D721Med (cell line): ENCODE measurements around the gene OSBPL9.
"Not testable (repeated sequence)": the region's sequence is repeated elsewhere in the genome, so short reads cannot be mapped to it uniquely, and the experiment has no call there.

Source experiments
- DNase-seq: peaks from one replicate; pipeline ENCODE4 v3.0.0; 2011; ENCODE audit warnings: low spot score; ENCODE audit not compliant: insufficient read length
- FAIRE-seq: peaks from 2 replicates; lab custom pipeline; 2011; peaks lifted over from hg19 to GRCh38; lab: Jason Lieb, UNC
- TF ChIP-seq, protein P1 (sequence below): IDR thresholded peaks from 2 replicates; pipeline ENCODE4 v1.5.1; 2012; ENCODE audit warnings: mild to moderate bottlenecking, control low read depth; ENCODE audit not compliant: insufficient read depth; ENCODE audit errors: missing control alignments

OSBPL9 gene

DNA sequence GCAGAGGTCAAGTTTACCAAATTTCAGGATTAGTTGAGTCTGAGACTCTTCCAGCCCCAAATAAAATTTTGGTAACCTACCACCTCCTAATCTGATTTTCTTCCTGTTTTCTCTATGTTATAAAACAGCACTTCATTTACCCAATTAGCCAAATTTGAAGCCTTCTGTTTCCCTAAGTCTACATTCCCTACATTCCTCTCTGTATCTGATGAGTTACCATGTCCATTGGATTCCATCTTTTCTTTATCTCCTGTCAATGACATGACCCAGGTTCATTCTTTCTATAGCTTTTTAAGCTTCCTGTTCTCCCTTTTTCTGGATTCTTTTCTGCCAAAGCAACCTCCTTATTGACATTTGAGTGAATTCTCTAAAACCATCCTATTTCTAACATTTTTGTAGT is 72.8 kb downstream of the OSBPL9 start:
- no peak for FAIRE-seq
- TF ChIP-seq, protein P1, sequence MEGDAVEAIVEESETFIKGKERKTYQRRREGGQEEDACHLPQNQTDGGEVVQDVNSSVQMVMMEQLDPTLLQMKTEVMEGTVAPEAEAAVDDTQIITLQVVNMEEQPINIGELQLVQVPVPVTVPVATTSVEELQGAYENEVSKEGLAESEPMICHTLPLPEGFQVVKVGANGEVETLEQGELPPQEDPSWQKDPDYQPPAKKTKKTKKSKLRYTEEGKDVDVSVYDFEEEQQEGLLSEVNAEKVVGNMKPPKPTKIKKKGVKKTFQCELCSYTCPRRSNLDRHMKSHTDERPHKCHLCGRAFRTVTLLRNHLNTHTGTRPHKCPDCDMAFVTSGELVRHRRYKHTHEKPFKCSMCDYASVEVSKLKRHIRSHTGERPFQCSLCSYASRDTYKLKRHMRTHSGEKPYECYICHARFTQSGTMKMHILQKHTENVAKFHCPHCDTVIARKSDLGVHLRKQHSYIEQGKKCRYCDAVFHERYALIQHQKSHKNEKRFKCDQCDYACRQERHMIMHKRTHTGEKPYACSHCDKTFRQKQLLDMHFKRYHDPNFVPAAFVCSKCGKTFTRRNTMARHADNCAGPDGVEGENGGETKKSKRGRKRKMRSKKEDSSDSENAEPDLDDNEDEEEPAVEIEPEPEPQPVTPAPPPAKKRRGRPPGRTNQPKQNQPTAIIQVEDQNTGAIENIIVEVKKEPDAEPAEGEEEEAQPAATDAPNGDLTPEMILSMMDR = no peak
- no peak for DNase-seq

DNA sequence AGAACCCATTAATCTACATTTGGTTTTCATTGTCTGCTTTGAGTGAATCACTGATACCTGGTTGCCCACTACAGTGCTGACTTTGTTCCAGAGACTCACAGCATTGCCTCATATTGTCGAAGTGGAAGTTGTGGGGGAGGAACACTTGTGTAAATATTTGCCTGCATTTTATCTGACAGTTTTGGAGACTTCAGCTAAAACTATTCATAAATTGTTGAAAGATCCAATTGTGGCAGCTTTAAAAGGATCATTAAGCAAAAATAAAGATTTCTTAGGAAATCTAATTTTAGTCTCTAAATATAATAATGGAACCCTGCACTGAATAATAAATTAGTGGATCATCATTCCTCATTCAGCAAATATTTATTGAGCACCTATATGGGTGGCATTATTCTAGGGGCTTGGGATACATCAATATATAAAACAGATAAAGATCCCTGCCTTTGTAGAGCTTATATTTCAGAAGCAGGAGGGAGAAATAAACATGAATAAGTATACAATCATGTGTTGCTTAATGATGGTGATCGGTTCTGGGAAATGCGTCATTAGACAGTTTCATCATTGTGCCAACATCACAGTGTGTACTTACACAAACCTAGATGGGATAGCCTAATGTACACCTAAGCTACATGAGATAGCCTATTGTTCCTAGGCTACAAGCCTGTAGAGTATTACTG is 73.5 kb downstream of the OSBPL9 start:
- FAIRE-seq (no peak), DNase-seq (no peak)
- TF ChIP-seq, protein P1 = no peak

DNA sequence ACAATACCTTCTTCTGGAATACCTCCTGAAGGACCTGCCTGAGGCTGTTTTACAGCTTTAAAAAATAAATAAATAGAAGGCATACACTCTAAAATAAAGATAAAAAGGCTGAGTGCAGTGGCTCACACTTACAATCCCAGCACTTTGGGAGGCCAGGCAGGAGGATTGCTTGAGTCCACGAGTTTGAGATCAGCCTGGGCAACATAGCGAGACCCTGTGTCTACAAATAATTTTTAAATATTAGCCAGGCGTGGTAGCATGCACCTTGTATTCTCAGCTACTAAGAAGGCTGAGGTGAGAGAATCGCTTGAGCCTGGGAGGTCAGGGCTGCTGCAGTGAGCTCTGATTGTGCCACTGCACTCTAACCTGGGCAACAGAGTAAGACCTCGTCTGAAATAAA is 75.0 kb downstream of the OSBPL9 start:
- no peak for DNase-seq
- FAIRE-seq = no peak
- TF ChIP-seq, protein P1 = no peak

DNA sequence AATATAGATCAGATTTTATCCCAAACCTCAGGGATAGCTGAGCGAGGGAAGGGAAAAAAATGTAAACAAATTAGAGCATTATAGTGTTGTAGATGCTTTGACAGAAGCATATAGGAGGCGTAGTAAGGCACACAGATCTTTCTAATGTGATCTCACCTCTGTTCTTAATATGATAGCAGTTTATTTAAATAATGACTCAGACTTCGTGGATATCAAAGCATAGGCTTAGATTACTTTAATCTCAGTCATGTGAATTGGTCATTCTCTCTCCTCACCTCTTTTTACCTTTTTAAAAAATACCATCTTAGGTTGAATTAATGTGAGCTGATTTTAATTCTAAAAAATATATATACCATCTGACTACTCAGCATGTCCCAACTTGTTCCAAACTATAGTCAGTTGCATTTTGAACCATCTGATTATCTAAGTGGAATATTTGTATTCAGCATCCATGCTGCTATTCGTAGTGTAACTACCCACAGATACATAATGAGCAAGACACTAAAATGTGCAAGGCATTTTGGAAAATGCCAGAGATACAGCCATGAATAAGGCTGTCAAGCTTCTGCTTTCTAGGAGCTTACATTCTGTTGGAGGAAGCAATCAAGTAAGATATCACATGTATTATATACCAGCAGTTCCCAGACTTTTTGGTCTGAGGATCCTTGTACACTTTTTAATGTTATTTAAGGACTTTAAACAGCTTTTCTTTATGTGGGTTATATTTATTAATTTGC is 76.7 kb downstream of the OSBPL9 start:
- TF ChIP-seq, protein P1 = no peak
- FAIRE-seq = no peak
- no peak for DNase-seq

DNA sequence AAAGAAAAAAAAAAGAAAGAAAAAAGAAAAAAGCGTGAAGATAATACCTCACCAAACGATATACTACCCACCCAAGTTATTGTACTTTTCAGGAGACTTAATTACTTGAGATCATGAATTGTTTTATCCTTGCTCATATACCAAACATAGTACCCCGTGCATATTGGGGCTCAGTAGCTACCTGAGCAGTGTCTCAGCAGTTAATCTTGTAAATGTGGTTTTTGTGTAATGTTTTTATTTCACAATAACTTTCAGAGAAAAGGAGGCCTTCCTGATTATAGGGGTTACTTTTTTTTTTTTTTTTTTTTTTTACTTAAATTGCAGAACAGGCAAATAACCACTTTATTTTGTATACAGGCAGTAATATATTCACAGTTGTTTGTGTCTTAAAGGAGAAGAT is 80.3 kb downstream of the OSBPL9 start:
- TF ChIP-seq, protein P1 = no peak
- DNase-seq = no peak
- no peak for FAIRE-seq

DNA sequence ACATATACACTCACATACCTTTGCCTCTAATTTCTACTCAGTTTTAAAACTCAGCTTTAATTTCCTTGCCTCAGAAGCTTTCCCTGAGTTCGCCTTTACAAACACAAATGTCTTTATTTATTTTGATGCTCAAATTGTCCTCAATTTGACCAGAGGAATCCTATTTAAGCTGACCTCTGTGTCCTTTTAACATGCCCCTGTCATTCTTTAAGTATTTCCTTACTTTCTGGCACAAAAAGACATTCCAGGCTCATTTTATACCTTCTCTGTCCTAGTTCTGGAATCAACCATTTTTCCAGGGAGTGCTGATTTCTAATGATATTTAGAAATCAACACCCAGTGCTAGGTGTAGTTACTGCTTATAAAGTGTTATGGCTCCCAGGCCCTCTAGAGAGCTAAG is 82.5 kb downstream of the OSBPL9 start:
- no peak for DNase-seq
- TF ChIP-seq, protein P1 = no peak
- no peak for FAIRE-seq

DNA sequence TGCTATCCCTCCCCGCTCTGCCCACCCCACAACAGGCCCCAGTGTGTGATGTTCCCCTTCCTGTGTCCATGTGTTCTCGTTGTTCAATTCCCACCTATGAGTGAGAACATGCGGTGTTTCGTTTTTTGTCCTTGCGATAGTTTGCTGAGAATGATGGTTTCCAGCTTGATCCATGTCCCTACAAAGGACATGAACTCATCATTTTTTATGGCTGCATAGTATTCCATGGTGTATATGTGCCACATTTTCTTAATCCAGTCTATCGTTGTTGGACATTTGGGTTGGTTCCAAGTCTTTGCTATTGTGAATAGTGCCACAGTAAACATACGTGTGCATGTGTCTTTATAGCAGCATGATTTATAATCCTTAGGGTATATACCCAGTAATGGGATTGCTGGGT is 84.9 kb downstream of the OSBPL9 start:
- DNase-seq, FAIRE-seq: not testable (repeated sequence)

DNA sequence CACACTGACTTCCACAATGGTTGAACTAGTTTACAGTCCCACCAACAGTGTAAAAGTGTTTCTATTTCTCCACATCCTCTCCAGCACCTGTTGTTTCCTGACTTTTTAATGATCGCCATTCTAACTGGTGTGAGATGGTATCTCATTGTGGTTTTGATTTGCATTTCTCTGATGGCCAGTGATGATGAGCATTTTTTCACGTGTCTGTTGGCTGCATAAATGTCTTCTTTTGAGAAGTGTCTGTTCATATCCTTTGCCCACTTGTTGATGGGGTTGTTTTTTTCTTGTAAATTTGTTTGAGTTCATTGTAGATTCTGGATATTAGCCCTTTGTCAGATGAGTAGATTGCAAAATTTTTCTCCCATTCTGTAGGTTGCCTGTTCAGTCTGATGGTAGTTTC is 85.3 kb downstream of the OSBPL9 start:
- DNase-seq, FAIRE-seq: not testable (repeated sequence)
